SH-SY5Y (cell line): ENCODE measurements around the gene HPN.

Source experiments
- GATA2 ChIP-seq: IDR thresholded peaks from 2 replicates; pipeline ENCODE4 v1.6.1; 2011; ENCODE audit warnings: mild to moderate bottlenecking, low read depth, low read length
- GATA3 ChIP-seq: IDR thresholded peaks from 2 replicates; pipeline ENCODE4 v1.6.1; 2011; ENCODE audit warnings: low read depth, mild to moderate bottlenecking, low read length, moderate library complexity

GRCh38 chr19:35069696-35070095 lies 28.2 kb downstream of the HPN start:
- TF ChIP-seq GATA3 (no peak), GATA2 (no peak)
